ENCODE data around the gene WDFY1. TPM values are rescaled to one million over a fixed set of nuclear protein-coding genes. Genes with fewer than 3 reads are reported as not detected.

Gene WDFY1
- total and polyA plus RNA-seq, 9 of the 15 experiments (the other 6 are each of a cell fraction or from before 2014, with no cell fraction given): 5.4 to 27.6 (median 17.5) TPM

DNA sequence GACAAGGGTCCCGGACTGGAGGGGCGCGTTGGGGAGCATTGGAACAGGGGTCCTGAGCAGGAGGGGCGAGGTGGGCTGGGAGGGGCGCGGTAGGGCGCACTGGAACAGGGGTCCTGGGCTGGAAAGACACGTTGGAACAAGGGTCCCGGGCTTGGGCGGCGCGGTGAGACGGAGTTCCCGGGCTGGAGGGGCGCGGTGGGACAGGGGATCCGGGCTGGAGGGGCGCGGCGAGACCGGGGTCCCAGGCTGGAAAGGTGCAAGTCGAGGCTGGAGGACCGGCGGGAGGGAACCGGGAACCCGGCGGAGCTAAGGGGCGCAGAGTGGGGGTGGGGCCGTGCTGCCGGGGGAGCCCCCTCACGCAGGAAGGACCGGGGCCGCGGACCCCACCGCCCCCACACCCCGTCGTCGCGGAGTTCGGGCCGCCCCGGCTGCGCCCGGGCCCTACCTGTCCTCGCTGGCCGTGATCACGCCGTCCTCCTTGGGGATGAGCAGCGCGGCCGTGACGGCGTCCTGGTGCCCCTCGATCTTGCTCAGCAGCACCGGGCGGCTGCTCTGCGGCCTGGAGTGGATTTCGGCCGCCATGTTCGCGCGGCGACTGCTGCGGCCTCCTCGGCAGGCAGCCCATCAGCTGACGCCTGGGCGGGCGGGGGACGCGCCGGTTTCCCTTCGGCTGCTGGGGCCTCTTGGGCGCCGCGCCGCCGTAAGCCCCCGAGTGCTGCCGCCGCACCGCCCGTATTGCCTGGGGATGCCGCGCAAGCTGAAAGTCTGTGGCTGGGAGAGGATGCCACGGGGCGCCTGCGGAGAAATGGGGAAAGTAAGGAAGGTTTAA, at the start of gene WDFY1 (continued):
- TF ChIP-seq NCOA2 (IDR thresholded peaks at IDR 0.05; ENCODE audit: partially characterized antibody in 2 of 2) (no peak), TCFL5 (CRISPR knock-in tag; conservative IDR thresholded peaks at IDR 0.05) (no peak), NEUROD1 (IDR thresholded peaks at IDR 0.05; ENCODE audit: borderline replicate concordance, low read depth, low read length, partially characterized antibody) (peak; percentile 94), NFXL1 (CRISPR knock-in tag; IDR thresholded peaks at IDR 0.05) (no peak), RUNX1 (IDR thresholded peaks at IDR 0.05; ENCODE audit: low read depth) (no peak), TBP (optimal IDR thresholded peaks at IDR 0.05; ENCODE audit: low read depth, low read length) (peak; percentile 17), ZNF583 (CRISPR knock-in tag; IDR thresholded peaks at IDR 0.05) (no peak), NELFE (IDR thresholded peaks at IDR 0.05; ENCODE audit: insufficient read depth, insufficient read length) (no peak), BRF1 (IDR thresholded peaks at IDR 0.05; ENCODE audit: borderline replicate concordance, extremely low read depth, insufficient read length) (no peak), ZBED1 (IDR thresholded peaks at IDR 0.05) (no peak), ESRRA (IDR thresholded peaks at IDR 0.05; ENCODE audit: borderline replicate concordance, low read depth) (peak; percentile 41; the same call in 1 of the 2 replicates), CBFA2T3 (IDR thresholded peaks at IDR 0.05) (peak; percentile 3; the same call in 1 of the 2 replicates)
- TF ChIP-seq, protein P1, sequence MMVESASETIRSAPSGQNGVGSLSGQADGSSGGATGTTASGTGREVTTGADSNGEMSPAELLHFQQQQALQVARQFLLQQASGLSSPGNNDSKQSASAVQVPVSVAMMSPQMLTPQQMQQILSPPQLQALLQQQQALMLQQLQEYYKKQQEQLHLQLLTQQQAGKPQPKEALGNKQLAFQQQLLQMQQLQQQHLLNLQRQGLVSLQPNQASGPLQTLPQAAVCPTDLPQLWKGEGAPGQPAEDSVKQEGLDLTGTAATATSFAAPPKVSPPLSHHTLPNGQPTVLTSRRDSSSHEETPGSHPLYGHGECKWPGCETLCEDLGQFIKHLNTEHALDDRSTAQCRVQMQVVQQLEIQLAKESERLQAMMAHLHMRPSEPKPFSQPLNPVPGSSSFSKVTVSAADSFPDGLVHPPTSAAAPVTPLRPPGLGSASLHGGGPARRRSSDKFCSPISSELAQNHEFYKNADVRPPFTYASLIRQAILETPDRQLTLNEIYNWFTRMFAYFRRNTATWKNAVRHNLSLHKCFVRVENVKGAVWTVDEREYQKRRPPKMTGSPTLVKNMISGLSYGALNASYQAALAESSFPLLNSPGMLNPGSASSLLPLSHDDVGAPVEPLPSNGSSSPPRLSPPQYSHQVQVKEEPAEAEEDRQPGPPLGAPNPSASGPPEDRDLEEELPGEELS (CRISPR knock-in tag; IDR thresholded peaks at IDR 0.05; ENCODE audit: borderline replicate concordance): no peak
- TF ChIP-seq, protein P2, sequence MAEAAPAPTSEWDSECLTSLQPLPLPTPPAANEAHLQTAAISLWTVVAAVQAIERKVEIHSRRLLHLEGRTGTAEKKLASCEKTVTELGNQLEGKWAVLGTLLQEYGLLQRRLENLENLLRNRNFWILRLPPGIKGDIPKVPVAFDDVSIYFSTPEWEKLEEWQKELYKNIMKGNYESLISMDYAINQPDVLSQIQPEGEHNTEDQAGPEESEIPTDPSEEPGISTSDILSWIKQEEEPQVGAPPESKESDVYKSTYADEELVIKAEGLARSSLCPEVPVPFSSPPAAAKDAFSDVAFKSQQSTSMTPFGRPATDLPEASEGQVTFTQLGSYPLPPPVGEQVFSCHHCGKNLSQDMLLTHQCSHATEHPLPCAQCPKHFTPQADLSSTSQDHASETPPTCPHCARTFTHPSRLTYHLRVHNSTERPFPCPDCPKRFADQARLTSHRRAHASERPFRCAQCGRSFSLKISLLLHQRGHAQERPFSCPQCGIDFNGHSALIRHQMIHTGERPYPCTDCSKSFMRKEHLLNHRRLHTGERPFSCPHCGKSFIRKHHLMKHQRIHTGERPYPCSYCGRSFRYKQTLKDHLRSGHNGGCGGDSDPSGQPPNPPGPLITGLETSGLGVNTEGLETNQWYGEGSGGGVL (CRISPR knock-in tag; IDR thresholded peaks at IDR 0.05): no peak
- TF ChIP-seq, protein P3, sequence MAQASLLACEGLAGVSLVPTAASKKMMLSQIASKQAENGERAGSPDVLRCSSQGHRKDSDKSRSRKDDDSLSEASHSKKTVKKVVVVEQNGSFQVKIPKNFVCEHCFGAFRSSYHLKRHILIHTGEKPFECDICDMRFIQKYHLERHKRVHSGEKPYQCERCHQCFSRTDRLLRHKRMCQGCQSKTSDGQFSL (CRISPR knock-in tag; IDR thresholded peaks at IDR 0.05): no peak; the same call in 1 of the 2 replicates
- TF ChIP-seq, protein P3 (tag; IDR thresholded peaks at IDR 0.05): no peak
- TF ChIP-seq, protein P4, sequence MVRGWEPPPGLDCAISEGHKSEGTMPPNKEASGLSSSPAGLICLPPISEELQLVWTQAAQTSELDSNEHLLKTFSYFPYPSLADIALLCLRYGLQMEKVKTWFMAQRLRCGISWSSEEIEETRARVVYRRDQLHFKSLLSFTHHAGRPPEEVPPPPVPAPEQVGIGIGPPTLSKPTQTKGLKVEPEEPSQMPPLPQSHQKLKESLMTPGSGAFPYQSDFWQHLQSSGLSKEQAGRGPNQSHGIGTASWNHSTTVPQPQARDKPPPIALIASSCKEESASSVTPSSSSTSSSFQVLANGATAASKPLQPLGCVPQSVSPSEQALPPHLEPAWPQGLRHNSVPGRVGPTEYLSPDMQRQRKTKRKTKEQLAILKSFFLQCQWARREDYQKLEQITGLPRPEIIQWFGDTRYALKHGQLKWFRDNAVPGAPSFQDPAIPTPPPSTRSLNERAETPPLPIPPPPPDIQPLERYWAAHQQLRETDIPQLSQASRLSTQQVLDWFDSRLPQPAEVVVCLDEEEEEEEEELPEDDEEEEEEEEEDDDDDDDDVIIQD (CRISPR knock-in tag; IDR thresholded peaks at IDR 0.05): no peak
- TF ChIP-seq, protein P5, sequence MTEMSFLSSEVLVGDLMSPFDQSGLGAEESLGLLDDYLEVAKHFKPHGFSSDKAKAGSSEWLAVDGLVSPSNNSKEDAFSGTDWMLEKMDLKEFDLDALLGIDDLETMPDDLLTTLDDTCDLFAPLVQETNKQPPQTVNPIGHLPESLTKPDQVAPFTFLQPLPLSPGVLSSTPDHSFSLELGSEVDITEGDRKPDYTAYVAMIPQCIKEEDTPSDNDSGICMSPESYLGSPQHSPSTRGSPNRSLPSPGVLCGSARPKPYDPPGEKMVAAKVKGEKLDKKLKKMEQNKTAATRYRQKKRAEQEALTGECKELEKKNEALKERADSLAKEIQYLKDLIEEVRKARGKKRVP (CRISPR knock-in tag; IDR thresholded peaks at IDR 0.05): no peak

Data from K562 (cell line).